Measurements from ENCODE around the gene PDGFA.

PDGFA gene

DNA sequence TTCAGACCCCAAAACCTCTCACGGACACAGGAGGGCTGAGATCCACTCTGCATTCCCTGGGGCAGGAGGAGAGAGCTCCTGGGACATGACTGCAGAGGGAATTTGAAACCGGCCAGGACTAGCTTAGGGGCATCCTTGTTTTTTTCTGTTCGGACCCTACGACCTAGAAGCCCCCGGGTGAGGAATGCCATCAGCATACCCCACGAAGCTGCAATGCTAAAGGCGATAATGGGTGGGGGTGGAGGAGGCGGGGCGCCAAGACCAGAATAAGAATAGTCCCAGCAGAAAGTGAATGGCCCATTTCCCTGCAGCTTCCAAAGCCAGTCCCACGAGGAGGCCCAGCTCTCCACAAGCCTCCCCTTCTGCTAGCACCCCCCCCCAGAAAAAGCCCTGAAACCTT is 4.0 kb downstream of the PDGFA start:
- DNase-seq = no peak

DNA sequence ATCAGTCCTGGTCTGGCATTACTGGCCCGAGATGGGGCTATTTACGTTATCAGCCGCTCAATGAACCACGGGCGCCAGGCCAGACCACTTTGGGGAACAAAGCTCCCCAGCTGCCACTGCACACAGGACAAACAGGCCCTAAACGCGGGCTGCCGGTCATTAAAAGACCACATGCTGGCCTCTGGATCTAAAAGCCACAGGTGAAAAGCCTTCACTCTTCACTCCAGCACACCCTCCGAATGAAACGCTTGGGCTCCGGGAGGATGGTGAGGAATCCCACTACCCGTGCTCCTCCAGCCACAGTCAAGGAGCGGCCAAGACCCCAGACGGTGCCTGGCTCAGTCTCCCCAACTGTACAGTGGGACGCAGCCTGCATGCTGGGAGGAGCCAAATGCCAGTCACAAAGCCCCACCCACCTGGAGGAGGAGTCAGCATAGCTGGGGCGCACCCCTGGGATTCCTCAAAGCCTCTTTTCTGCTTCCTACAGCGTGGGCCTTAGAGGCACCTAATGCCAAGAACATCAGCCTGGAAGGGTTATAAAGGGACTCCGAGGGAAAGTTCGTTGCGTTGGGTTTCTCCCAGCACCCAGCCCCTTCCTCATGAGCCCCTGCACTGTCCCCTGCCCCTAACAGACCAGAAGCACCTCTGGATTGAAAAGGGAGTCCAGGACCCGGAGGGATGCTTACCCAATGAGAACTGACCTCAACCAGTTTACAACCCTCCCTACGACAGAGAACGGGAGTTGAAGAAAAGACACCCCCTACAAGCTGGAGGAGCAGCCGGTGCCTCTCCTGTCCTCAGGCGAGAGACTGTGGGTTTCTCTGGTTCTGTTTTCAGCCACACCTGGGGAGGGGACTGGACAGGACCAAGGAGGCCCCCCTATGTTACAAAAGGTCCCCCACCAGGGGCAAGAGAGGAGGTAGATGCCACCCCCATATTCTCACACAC is 4.7 kb downstream of the PDGFA start:
- peak; percentile 63 for DNase-seq

DNA sequence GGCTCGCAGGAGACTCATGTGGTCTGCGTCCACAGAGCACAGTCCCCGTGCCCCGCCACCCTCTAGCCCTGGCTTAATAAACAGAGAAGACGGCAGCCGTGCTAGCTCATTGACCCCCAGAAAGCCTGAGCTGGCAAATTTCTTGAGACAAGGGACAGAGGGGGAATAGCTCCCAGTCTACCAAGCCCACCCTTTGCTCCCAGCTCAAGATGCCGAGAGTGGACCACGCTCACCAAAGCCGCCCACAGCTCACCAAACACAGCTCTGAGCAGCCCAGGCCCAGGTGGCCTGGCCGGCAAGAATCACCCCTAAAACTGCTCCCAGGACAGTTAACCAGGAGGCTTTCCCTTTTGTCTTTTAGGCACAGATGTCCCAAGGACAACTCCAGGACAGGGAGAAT is 5.4 kb downstream of the PDGFA start:
- no peak for DNase-seq

DNA sequence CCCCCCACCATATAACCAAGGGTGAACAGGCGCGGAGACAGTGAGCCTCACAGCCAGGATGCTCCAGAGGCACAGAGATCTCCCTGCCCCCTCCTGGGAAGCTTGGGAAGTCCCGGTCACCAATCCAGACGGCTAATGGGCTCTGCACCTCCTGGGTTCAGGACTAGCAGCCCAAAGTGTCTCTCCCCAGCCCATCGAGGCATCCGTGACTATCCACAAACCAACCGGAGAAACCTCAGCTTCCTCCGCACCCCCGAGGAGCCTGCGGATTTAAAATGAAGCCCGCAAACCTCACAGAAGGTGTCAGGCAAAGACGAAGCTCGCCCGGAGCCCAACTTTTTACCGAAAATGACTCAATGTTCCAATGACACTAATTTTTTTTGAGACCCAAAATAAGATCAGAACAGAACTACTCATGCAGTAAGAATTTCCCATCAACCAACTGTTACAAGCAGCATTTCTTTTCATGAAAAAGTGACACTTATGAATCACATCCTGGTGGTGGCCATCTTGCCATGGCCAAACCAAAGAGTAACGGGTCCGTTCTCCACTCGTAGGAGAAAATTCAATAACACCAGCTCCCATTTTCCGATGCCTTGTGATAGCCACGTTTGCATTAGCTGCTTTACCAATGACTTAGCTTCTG is 6.0 kb downstream of the PDGFA start:
- no peak for DNase-seq

DNA sequence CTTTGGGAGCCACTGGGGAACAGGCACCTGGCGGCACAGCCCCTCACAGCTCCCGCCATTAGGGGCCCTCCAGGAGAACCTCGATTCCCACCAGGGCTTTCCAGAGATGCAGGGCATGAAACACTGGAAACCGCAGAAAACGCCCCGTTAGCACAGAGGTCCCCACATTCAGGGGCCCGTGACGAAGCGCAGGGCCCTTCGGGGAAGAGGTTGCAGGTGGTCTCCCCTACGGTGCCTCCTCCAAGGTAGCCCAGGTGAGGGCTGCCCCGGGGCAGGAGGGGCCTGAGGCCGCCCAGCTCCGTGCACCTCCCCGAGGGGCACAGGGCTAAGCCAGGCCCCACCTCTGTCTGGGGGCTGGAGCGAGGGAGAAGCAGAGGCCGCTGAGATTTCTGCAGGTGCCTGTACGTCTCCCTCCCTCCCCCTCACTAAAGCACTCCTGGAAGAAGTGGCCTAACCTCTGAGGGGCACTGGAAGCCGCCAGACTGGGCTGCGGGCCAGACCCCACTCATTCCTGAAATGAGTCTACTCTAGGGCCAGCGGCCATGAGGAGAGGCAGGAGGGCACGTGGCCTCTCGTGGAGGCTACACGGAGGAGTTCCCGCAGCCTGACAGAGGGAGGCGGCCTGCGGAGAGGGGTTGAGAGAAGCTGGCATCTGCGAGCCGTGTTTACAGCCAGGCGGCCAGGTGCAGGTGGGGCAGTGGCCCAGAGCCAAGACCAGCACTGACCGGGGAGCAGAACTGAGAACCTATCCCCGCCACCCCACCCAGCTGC is 6.9 kb downstream of the PDGFA start:
- peak; percentile 74 for DNase-seq

DNA sequence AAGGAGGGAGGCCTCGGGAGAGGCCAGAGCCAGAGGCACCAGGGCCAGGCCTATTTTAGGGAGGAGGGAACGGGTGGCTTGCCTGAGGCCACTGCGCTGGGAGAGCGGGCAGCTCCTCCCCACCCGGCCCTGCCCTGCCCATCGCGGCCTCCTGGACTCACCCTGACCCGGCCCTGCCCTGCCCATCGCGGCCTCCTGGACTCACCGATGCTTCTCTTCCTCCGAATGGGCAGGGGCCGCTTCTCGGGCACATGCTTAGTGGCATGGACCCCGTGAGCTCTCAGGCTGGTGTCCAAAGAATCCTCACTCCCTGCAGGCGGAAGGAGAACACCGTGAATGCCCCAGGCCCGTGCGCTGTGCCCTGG is 7.5 kb downstream of the PDGFA start:
- no peak for DNase-seq

- no peak for DNase-seq
Observed at GRCh38 chr7:511476-512145, 8.0 kb downstream of the PDGFA start.

DNA sequence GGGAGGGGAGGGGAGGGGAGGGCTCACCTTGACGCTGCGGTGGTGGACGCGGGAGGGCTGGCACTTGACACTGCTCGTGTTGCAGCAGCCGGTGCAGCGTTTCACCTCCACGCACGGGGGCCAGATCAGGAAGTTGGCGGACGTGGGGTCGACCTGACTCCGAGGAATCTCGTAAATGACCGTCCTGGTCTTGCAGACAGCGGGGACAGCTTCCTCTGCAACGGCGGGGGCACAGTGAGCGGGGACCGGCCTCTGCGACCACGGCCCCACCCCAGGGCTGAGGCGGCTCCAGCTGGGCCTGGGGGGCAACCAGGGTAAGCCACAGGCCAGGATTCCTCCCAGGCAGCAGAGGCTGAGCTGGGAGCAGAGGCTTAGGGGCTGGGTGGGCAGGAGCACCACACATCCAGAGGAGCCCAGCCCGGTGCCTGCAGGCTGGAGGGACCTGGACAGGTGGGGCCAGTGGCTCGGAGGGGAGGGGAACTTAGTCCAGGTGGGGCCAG is 8.8 kb downstream of the PDGFA start:
- no peak for DNase-seq

- no peak for DNase-seq
Observed at GRCh38 chr7:510131-510481, 9.5 kb downstream of the PDGFA start.

GRCh38 chr7:509426-510130 is 10.1 kb downstream of the PDGFA start:
- DNase-seq = no peak

GRCh38 chr7:508461-509170 is 11.0 kb downstream of the PDGFA start:
- DNase-seq = no peak

GRCh38 chr7:507623-508300 is 11.9 kb downstream of the PDGFA start:
- DNase-seq = no peak

GRCh38 chr7:506921-507622 is 12.6 kb downstream of the PDGFA start:
- no peak for DNase-seq

DNA sequence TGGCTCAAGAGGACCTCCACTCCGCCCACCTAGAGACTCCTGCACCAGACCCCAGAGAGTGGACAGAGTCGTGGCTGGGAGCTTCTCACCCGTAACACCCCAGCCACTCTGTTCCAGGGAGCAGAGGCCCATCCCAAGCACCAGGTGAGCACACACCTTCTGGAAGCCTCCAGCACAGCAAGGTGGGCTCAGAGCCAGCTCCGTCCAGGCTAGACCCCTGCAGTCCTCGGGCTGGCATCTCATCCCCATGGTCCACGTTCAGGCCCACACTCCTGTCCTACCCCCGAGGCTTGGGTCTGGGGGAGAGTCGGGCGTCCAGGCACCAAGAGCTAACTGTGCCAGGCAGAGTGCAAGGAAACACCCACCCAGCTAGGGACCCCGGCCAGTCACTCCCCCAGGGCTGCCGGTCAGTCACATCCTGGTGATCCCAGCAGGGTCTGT is 13.2 kb downstream of the PDGFA start:
- DNase-seq = no peak

DNA sequence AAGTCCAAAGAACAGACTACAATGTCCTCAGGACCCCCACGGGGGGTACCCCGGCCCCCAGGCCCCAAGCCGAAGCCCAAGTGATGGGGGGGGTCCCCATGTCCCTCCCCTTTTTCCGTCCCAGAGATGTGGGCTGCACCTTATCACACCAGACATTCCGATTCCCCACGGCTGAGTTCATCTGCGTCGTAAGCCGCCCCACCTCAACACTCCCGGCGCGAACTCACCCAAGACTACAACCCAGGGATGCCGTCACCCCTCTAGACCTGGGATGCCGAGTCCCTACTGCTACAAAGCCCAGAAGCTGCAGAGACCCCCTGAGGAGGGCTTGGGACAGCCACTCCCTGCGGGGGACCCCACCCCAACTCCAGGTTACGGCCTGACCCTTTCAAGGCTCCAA is 14.5 kb downstream of the PDGFA start:
- DNase-seq = no peak

- no peak for DNase-seq
Observed at GRCh38 chr7:504221-505111, 15.2 kb downstream of the PDGFA start.

- no peak for DNase-seq
Observed at GRCh38 chr7:503575-504111, 16.0 kb downstream of the PDGFA start.

- DNase-seq = no peak
Observed at GRCh38 chr7:502296-502695, 17.4 kb downstream of the PDGFA start.

DNA sequence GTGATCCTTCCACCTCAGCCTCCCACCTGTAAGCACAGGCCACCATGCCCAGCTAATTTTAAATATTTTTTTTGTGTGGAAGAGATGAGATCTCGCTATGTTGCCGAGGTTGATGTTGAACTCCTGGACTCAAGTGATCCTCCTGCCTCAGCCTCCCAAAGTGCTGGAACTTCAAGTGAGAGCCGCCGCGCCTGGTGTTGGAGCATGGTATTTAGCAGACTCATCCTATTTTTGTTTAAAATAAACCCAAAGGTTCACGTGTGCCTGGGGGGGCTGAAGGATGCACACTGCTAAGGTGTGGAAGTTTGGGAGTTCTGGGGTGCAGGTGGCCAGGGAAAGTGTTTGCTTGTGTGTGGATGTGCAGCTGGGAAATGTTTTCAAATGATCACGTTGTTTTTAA is 18.1 kb downstream of the PDGFA start:
- no peak for DNase-seq

All from COR-L47 (cell line).